HG03558 (cell line): Measurements from ENCODE around the gene COG1.
A peak's percentile ranks its signal among the peaks of the same experiment; 100 is the strongest.

Experiments
- ATAC-seq: cut with Tn5 transposase; IDR thresholded peaks from one replicate; pipeline ENCODE4 v1.9.1; 2021; ENCODE audit warnings: moderate number of reproducible peaks; ENCODE audit not compliant: unreplicated experiment; ENCODE audit errors: extremely low read depth

COG1 gene

DNA sequence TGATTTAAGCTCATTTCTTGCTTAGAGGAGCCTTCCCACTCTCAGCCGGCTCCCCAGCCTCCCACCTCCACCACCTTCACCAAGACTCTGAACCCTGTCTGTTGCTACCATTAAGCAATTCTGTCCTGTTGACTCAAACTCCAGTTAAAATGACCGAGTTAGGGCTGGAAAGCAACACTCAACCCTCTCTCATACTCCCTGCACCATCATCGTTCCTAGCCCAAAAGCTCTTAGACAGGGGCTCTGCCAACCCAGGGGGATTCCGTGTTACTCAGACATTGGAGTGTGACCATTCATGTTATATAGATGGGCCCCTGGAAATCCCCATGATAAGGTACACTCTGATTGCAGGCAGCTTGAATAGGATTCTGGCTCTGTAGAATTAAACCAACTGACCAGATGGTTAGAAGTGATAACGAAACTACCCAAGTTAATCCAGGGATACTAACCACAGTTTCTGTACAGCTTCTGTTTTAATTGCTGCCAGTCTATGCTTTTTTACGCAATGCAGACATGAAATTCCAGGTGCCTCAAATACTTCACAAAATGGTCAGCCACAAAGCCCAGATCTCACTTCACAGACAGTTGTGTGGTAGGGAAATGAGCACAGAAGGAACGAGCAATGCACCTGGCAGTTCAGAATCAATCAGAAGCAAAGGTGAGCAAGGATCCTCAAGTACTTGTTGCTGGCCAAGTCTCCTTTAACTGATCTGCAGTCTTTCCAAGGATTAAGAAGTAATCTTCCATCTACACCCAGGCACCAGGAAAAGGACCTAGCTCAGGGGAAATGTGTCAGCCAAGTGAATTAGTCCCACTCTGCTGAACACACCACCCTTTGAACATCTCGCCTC is 25.9 kb upstream of the COG1 start:
- no peak for ATAC-seq

DNA sequence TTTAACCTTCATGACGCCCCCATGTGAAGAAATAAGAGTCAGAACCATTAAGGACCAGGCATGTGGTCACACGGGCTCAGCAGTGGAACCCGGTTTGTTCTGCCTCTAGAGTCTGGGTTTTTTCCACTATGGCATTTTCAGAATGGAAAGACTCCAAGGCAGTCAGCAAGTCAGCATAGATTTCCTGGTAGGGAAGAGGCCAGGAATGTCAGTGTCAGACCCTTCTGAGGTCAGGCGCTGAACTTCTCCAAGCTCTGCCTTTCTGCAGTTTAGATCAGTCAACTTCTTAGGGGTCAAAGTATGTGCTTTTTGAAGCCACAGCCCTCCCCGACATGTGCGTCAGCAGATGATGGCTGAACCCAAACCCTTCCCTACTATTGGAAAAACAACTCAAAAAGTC is 24.2 kb upstream of the COG1 start:
- no peak for ATAC-seq

DNA sequence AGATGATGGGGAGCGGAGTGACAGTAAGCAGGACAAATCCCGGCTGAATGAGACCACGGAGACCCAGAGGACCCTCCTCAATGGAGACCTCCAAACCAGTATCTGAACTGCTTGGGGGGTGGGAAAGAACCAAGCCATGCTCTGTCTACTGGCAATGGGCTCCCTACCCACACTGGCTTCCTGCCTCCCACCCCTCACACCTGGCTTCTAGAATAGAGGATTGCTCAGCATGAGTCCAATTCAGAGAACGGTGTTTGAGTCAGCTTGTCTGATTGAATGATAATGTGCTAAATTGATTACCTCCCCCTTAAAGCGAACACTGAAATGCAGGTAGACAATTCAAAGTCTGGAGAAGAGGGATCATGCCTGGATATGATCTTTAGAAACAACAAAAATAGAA is 22.5 kb upstream of the COG1 start:
- no peak for ATAC-seq

DNA sequence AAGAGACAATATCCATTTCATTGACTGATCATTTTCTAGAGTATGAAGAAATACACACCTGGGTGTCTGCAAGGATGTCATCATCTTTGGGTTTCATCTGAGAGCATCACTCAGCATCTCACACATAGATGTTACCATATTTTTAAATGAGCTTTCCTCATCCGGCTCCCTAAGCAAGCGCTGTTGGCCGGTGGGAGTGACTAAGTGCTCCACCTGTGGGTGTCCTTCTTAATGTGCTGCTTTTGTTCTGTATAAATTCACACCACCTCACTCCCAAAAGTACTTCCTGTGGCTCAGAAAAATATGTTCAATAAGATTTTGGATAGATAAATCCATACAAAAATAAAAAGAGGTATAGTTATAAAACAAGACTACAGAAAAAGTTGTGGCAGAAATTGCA is 20.6 kb upstream of the COG1 start:
- ATAC-seq = no peak

DNA sequence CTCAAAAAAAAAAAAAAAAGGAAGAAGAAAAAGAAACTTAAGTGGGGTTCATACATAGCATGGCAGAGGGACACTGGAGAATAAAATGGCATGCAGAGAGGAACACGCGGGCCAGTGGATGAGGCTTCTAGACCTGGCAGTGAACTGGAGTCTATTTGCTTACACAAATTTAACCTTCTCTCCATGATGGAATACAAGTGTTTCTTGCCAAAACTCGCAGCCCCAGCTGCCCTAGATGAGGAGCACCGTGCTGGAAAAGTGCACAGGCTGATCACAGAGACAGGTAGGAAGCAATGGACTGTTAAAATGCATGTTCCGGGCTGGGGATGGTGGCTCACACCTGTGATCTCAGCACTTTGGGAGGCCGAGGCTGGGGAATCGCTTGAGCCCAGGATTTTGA is 18.7 kb upstream of the COG1 start:
- ATAC-seq = no peak

DNA sequence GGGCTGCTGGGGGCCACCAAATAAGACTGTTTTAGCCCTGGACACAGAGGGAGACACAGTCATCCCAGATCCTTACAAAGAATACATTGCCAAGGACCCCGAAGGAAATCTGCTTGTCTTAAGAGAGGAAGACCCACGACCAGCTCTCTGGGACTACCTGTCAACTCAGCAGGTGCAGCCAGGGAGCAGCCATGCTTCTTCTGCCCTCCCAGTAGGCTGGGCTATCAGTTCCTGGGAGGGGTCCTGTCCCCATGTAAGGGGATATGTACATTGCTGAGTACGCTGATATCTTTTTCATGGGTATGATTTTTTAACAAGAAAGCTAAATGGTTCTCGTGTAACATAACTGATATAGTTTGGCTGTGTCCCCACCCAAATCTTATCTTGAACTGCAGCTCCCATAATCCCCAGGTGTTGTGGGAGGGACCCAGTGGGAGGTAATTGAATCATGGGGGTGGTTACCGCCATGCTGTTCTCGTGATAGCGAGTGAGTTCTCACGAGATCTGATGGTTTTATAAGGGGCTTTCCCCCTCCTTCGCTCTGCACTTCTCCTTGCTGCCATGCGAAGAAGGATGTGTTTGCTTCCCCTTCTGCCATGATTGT is 16.8 kb upstream of the COG1 start:
- no peak for ATAC-seq

DNA sequence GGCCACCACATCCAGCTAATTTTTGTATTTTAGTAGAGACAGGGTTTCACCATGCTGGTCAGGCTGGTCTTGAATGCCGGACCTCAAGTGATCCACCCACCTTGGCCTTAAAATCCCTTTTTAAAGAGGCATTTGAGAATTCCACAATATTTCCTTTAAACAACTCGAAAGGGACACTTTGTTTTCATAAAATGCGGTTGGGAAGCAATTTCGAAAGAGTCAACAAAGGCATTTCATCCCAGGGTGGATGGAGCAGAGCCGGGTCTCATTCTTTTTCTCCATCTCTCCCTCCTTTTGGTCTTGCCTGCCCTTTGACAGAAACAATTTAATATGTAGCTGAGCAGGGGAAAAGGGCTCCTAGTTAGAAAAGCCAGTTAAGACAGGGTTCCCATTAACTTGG is 13.5 kb upstream of the COG1 start:
- ATAC-seq = no peak

DNA sequence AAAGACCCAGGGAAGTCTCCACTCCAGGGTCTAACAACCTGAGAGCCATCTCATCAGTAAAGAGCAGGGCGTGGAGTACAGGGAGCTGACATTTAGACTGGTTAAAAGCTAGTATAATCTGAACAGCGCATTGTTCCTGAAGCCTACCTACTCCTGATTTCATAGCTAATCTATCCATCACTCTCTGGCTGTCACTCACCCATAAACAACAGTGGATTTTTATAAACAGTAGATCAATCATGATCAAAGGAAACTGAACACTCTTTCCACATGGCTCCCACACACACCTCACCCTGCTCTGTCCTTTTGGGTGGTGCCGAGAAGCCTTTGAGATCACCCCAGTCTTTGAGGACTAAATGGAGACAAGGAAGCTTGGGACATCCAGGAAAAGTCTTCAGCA is 13.0 kb upstream of the COG1 start:
- no peak for ATAC-seq

DNA sequence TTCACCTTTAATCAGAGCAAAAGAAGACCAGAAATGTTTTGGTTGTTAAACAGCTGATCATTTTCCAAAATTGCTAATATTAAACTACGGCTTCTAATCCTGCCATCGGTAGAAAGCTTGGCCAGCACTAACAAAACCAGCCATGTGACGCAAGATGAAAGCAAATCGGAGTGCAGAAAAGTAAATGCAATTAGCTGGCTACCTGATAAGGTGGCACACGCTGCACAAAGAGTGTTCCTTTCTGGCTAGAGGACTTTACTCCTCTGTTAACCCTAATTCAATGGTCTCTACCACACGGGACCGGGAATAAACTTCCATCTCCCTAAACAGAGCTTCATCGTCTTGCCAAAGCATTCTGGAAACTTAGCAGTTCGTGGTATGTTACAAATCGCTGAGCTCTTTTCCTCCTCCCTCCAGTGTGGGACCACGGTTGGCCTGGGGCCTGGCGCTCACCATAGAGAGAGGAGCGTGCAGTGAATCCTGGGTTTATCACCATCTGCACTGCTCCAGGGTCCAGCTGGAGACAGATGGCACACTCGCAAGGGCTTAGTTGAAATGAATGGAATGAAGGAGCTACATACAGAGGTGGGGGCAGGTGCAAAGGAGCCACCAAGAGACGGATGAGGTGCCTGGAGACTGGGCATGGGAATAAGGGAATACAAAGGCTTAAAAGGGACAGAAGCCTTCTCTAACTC is 10.1 kb upstream of the COG1 start:
- ATAC-seq = no peak

DNA sequence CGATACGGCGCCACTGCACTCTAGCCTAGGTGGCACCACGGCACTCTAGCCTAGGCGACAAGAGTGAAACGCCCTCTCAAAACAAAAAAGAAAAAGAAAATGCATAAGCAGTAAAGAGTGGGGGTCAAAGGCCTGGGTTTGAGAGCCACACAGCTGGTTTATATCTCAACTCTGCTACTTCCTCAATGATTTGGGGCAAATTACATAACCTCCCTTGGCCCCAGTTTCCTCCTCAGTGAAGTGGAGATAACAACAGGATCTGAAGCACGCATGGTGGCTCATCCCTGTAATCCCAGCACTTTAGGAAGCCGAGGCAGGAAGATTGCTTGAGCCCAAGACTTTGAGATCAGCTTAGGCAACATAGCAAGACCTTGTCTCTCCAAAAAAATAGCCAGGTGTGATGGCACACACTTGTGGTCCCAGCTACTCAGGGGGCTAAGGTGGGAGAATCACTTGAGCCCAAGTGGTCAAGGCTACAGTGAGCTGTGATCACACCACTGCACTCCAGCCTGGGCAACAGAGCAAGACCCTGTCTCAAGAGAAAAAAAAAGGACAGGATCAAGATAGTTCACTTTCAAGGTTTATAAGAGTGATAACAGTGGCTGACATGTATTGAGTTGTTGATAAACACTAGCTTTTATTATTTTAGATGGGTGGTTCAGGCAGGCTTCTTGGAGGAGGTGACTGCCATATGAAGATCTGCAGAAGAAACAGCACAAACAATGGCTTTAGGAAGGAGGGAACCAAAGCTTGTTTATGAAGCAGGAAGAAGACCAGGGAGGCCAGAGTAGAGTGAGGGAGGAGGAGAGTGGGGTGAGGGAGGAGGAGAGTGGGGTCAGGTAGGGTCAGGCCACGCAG is 8.5 kb upstream of the COG1 start:
- ATAC-seq = no peak

DNA sequence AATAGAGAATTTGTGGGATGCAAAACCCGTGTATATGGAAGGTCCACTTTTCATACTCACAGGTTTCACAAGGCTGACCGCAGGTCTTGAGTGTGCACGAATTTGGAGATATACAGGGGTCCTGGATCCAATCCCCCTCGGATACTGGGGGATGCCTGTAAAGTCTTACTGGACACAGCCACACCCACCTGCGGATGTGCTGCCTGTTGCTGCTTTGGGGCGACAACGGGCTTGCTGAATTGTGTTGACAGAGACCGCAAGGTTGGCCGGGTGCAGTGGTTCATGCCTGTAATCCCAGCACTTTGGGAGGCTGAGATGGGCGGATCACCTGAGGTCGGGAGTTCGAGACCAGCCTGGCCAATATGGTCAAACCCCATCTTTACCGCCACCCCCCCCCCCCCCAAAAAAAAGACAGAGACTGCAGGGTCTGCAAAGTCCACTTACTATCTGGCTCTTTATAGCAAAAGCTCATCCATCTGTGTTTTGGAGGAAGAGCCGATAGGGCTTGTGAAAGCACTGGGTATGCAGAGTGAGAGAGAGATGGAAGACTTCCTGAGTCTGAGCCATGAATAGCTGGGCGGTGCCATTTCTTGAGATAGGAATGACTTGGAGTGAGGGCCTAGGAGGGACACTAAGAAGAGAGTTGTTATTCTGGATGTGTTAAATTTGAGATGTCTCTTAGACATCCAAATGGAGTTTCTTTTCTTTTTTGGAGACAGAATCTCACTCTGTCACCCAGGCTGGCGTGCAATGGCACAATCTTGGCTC is 6.4 kb upstream of the COG1 start:
- ATAC-seq = no peak

DNA sequence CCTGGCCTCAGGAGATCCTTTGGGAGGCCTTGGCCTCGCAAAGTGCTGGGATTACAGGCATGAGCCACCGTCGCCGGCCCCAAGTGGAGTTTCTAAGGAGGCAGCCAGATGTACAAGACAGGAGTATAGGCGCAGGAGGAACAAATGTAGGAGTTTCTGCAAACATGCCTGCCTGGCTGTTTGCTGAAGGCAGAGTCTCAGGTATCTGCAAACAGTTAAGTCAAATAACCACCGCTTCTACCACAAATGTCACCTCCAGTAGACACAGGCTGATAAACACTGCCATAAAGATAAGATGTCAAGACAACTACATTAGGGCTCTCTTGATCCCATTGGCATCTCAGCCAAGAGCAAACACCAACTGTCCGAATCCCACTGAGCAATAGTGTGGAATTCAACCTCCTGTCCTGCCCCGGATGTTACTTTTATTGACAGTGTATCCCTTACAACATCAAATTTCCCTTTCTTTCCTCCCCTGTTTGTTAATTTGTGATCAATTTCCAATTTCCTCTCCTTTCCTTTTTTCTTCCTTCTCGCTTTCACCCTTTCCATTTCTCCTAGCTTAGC is 5.6 kb upstream of the COG1 start:
- no peak for ATAC-seq

DNA sequence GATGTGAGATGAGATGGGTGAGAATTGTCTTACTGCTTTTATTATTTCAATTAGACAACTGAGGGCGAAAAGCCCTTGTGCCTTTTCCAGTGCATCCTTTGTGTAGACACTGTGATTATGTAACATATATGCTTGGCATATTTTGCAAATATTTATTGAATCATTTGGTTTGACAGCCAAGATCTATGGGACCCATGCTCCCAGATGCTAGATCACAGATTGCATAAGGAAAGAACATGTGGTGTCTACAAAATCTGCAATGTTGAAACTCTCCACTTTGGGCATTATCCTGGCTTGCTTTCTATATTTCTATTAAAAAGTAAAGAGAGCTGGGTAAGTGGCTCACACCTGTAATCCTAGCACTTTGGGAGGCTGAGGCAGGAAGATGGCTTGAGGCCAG is 4.8 kb upstream of the COG1 start:
- no peak for ATAC-seq

DNA sequence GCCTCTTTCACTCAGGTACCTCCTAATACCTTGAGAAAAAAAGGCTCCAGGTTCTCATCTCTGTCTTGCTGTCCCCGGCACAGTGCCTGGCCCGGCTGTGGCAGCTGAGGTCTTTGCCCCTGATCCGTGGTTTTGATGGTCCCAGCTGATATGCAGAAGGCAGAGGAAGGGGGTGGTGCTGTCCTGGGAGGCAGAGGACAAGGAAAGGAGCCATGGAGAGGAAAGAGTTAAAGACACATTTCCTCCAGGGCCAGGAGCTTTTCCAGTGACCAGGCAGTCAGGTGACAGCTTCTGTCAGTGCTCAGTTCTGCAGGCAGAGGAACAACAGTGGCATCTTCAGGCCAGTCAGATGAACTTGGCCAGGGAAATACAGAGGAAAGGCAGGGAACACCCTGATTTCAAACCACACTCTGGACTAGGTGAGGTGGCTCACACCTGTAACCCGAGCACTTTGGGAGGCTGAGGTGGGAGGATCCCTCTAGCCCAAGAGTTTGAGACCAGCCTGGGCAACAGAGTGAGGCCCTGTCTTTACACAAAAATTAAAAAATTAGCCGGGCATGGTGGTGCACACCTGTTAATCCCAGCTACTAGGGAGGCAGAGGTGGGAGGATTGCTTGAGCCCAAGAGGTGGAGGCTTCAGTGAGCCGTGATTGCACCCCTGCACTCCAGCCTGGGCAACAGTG is 3.3 kb upstream of the COG1 start:
- ATAC-seq = no peak

DNA sequence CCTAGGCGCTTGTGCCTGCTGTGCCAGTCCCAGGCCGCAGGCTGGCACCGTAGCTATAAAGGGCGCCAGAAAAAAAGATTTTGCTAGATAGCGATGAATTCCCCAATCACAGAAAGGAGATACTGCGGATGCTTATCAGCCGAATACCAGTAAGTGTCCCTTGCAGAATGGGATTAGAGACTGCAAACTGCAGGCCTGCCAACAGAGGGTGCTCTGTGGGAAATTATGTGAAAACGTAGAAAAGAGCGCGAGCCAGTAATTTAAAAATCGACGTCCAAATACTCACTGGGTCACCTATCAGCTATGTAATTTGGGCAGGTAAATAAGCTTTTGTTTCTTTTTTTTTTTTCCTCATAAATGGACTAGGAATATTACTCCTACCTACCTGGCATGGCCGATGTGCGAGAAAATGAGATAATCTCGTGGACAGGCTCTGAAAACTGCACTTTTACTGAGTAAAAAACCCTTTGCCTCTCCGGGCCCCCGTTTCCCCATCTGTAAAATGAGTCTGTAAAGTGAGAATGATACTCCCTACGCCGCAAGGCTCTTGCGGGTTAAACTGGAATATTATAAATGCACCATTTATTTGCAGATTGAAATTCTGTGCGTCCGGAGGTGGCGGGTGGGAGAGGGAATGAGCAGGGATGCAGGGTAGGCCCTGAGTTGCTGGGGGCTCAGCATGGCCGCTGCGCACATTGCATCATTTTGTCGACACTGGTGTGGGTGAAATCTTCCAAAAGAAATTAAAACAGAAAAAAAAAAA is 1.2 kb upstream of the COG1 start:
- ATAC-seq = no peak

DNA sequence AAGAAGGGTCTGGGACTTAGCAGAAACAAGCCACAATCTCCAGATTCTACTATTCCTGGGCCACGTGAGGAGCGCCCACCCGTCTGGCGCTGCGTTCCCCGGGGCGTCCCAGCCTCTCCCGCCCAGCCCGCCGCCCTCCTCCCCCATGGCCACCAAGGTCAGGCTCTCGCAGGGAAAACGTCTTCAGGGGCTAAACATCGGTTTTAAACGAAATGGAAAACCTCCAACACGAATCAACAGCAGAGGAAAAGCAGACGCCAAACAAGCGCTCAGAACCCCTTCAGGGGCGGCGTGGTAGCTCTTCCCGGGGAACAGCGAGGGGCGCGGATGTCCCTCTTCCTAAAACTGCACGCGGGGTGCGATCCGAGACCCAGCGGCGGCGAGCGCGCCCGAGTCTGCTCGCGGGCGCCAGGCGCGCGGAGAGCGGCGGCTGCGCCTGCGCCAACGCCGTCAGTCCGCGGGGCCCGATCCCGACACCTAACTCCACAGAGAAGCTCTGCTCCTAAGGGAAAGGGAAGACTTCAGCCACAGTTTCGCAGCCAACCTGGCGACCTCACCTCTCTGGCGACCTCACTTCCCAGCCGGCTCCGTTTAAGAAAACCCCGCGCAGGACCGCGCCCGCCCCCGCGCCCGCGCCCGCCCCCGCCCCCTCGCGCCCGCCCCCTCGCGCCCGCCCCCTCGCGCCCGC is 505 bp upstream of the COG1 start:
- peak; percentile 39 for ATAC-seq

DNA sequence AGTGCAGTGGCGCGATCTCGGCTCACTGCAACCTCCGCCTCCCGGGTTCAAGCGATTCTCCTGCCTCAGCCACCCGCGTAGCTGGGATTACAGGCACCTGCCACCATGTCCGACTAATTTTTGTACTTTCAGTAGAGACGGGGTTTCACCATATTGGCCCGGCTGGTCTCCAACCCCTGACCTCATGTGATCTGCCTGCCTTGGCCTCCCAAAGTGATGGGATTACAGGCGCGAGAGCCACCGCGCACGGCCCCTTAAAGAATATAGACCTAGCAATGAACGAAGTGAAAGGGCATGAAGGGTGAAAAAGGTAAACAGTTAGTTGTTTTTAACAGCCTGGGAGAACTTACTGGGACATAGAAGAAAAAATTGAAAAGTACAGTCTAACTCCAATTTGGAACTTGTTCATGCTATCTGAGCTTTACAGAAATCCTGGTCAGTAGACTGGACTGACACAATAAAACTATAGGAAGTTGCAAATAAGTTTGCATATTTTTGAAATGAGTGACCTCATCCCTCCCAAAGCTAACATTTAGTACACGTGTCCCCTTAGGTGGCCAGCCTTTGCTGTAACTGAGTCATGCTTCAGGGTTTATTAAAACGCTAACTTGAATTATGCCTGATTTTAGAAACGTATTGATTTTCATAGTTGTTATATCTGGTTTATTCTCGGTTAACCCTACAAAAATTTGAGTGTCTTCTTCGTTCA is 1.8 kb downstream of the COG1 start:
- ATAC-seq = no peak
